Measurements from ENCODE around the gene TCERG1L. TPM values are rescaled to one million over a fixed set of nuclear protein-coding genes. Genes with fewer than 3 reads are reported as not detected.

TCERG1L gene
- total and polyA plus RNA-seq, 4 donors = 0.02 to 0.09 (median 0.08) TPM; not detected in 1

- no peak overlapping the region for H3K4me3 ChIP-seq
- H3K9ac ChIP-seq (ENCODE audit: insufficient read depth in 1 of 2, low read length in 2 of 2) = no peak overlapping the region
- TF ChIP-seq CTCF (IDR thresholded peaks at IDR 0.05; ENCODE audit: control extremely low read depth, extremely low read depth) = no peak
- no peaks in the 10 kb centered on the region for H3K9me3 ChIP-seq (ENCODE audit: control insufficient read depth in 4 of 4, insufficient read depth in 3 of 4, low read length in 3 of 4)
- H3K36me3 ChIP-seq (ENCODE audit: control insufficient read depth in 4 of 4, insufficient read depth in 4 of 4, low read length in 4 of 4) = no peaks in the 10 kb centered on the region
- WGBS, 2 donors = 85 to 90% methylated on average over 29 of the region's 29 CpGs
- no peaks in the 10 kb centered on the region for H3K27me3 ChIP-seq (ENCODE audit: control insufficient read depth in 3 of 3, insufficient read depth in 3 of 3, low read length in 2 of 3)
- no peak for DNase-seq
- no peaks in the 10 kb centered on the region for H3K4me1 ChIP-seq (ENCODE audit: control insufficient read depth in 5 of 5, insufficient read depth in 5 of 5, low read length in 5 of 5)
- no peak overlapping the region for H3K27ac ChIP-seq (ENCODE audit: low read depth in 1 of 2, low read length in 1 of 2)
- no peak for ATAC-seq (ENCODE audit: insufficient read depth, low FRiP score)
Measured at GRCh38 chr10:131207584-131208532, 103.7 kb downstream of the TCERG1L start.

GRCh38 chr10:131207176-131207575 lies 104.3 kb downstream of the TCERG1L start:
- Histone ChIP-seq H3K4me1 (ENCODE audit: control insufficient read depth in 5 of 5, insufficient read depth in 5 of 5, low read length in 5 of 5) (no peaks in the 10 kb centered on the region), H3K9ac (ENCODE audit: insufficient read depth in 1 of 2, low read length in 2 of 2) (no peak overlapping the region), H3K36me3 (ENCODE audit: control insufficient read depth in 4 of 4, insufficient read depth in 4 of 4, low read length in 4 of 4) (no peaks in the 10 kb centered on the region), H3K27me3 (ENCODE audit: control insufficient read depth in 3 of 3, insufficient read depth in 3 of 3, low read length in 2 of 3) (no peaks in the 10 kb centered on the region), H3K9me3 (ENCODE audit: control insufficient read depth in 4 of 4, insufficient read depth in 3 of 4, low read length in 3 of 4) (no peaks in the 10 kb centered on the region), H3K27ac (ENCODE audit: low read depth in 1 of 2, low read length in 1 of 2) (no peak overlapping the region), H3K4me3 (no peak overlapping the region)
- no peak for TF ChIP-seq CTCF (IDR thresholded peaks at IDR 0.05; ENCODE audit: control extremely low read depth, extremely low read depth)
- ATAC-seq (ENCODE audit: insufficient read depth, low FRiP score) (no peak), DNase-seq (no peak)
- 62 to 79% methylated on average over 8 of the region's 8 CpGs for WGBS, 2 donors

DNA sequence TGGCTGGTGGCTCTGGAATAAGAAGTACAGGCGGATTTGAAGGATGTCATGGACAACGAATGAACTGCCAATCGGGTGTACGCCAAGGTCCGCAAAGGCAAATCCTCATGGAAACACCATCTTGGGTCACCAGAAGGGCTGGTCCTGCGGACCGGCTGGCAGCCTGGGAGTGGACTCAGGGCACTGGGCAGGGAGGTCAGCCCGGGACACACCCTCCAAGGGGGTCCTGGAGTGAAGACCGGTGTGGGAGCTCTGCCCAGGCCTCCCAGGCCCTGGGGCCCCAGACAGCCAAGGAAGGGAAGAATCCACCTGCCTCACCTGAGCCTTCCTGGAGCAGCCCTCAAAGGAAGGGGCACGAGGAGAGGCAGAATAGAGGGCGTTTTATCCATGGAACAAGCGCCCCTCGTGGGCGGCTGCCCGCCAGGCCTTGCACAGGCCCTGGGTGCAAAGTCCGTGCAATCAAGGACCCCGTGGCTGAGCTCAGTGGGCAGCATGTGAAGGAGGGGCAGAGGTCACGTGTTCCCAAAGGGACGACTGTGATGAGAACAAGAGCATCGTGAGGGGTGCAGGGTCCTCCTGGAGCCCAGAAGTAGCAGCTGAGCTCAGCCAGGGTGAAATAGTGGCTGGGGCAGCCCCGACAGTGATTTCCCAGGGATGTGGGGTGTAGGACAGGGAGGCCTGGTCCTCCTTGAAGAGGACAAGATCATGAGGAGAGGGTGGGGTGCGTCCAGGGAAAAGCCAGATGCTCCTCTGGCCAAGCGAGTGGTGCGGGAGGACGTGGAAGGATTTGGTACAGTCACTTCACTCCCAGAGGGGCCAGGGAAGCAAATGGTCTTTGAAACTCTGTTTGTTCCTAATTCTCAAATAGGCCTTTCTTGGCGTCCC lies 105.2 kb downstream of the TCERG1L start:
- Histone ChIP-seq H3K27ac (ENCODE audit: low read depth in 1 of 2, low read length in 1 of 2) (no peak overlapping the region), H3K27me3 (ENCODE audit: control insufficient read depth in 3 of 3, insufficient read depth in 3 of 3, low read length in 2 of 3) (no peaks in the 10 kb centered on the region), H3K9ac (ENCODE audit: insufficient read depth in 1 of 2, low read length in 2 of 2) (no peak overlapping the region), H3K36me3 (ENCODE audit: control insufficient read depth in 4 of 4, insufficient read depth in 4 of 4, low read length in 4 of 4) (no peaks in the 10 kb centered on the region), H3K4me1 (ENCODE audit: control insufficient read depth in 5 of 5, insufficient read depth in 5 of 5, low read length in 5 of 5) (no peaks in the 10 kb centered on the region), H3K4me3 (no peak overlapping the region), H3K9me3 (ENCODE audit: control insufficient read depth in 4 of 4, insufficient read depth in 3 of 4, low read length in 3 of 4) (no peaks in the 10 kb centered on the region)
- WGBS, 2 donors = 78 to 81% methylated on average over 26 of the region's 26 CpGs
- no peak for DNase-seq
- ATAC-seq (ENCODE audit: insufficient read depth, low FRiP score) = no peak
- TF ChIP-seq CTCF (IDR thresholded peaks at IDR 0.05; ENCODE audit: control extremely low read depth, extremely low read depth) = no peak

Measured in lung (tissue), 12 donors.